ENCODE results near the gene ATP2C1.
"Not testable (repeated sequence)": the region's sequence is repeated elsewhere in the genome, so short reads cannot be mapped to it uniquely, and the experiment has no call there.

ATP2C1 gene
- total RNA-seq = 60.3 to 98.4 (median 86.1) reads per million in 9 experiments

- no peaks in the 10 kb centered on the region for H3K9me3 Mint-ChIP-seq
- ATAC-seq (replicated peaks) = peak; percentile 83
- H3K4me3 Mint-ChIP-seq = peak within 1 kb of the TSS; percentile 94
- peaks cover 0 to under 1% of the 10 kb centered on the region in 2 donors for H3K27me3 Mint-ChIP-seq
- peaks cover 20 to 39% of the 10 kb centered on the region in 2 donors for H3K4me1 Mint-ChIP-seq (ENCODE audit: low read depth in 2 of 2)
- DNase-seq = peak; percentile 86 to 89 (median 89)
- peak within 1 kb of the TSS; percentile 99 for H3K27ac Mint-ChIP-seq
- peaks cover 19% of the 10 kb centered on the region for H3K36me3 Mint-ChIP-seq (ENCODE audit: insufficient read depth)
Observed at GRCh38 chr3:130893376-130894129, at the start of gene ATP2C1. TSS of gene ATP2C1 (plus strand) at chr3:130894084. CDS start at chr3:130894770, 686 bp downstream.

GRCh38 chr3:130844462-130844861 lies 49.4 kb upstream of the ATP2C1 start:
- Mint-ChIP-seq H3K36me3 (ENCODE audit: insufficient read depth) (no peaks in the 10 kb centered on the region), H3K9me3 (no peaks in the 10 kb centered on the region), H3K27ac (no peak overlapping the region), H3K27me3 (no peaks in the 10 kb centered on the region), H3K4me3 (no peak overlapping the region), H3K4me1 (ENCODE audit: low read depth in 2 of 2) (no peaks in the 10 kb centered on the region)
- DNase-seq (no peak), ATAC-seq (replicated peaks) (no peak)

- H3K27ac Mint-ChIP-seq = no peak overlapping the region
- no peak for ATAC-seq (replicated peaks)
- no peak overlapping the region for H3K4me3 Mint-ChIP-seq
- H3K4me1 Mint-ChIP-seq (ENCODE audit: low read depth in 2 of 2) = peaks cover 10 to 13% of the 10 kb centered on the region in 2 donors
- no peaks in the 10 kb centered on the region for H3K36me3 Mint-ChIP-seq (ENCODE audit: insufficient read depth)
- H3K27me3 Mint-ChIP-seq = peaks cover 0 to 6% of the 10 kb centered on the region in 2 donors
- DNase-seq = no peak
- no peaks in the 10 kb centered on the region for H3K9me3 Mint-ChIP-seq
Observed at GRCh38 chr3:130846181-130846580, 47.7 kb upstream of the ATP2C1 start.

- DNase-seq (no peak), ATAC-seq (replicated peaks) (no peak)
- no peaks in the 10 kb centered on the region for H3K36me3 Mint-ChIP-seq (ENCODE audit: insufficient read depth)
- no peaks in the 10 kb centered on the region for H3K9me3 Mint-ChIP-seq
- peaks cover 10 to 13% of the 10 kb centered on the region in 2 donors for H3K4me1 Mint-ChIP-seq (ENCODE audit: low read depth in 2 of 2)
- peak overlapping the region in 1 of 2 donors; percentile 78 for H3K27ac Mint-ChIP-seq
- peaks cover 0 to 6% of the 10 kb centered on the region in 2 donors for H3K27me3 Mint-ChIP-seq
- H3K4me3 Mint-ChIP-seq = no peak overlapping the region
Observed at GRCh38 chr3:130849091-130849552, 44.8 kb upstream of the ATP2C1 start.

GRCh38 chr3:130850044-130850797 lies 43.7 kb upstream of the ATP2C1 start:
- peak overlapping the region in 1 of 2 donors; percentile 4 for H3K4me3 Mint-ChIP-seq
- H3K36me3 Mint-ChIP-seq (ENCODE audit: insufficient read depth) = no peaks in the 10 kb centered on the region
- DNase-seq (no peak), ATAC-seq (replicated peaks) (peak; percentile 92)
- H3K4me1 Mint-ChIP-seq (ENCODE audit: low read depth in 2 of 2) = peaks cover 10 to 13% of the 10 kb centered on the region in 2 donors
- peak overlapping the region; percentile 58 to 78 for H3K27ac Mint-ChIP-seq
- H3K27me3 Mint-ChIP-seq = peaks cover 8 to 12% of the 10 kb centered on the region in 2 donors
- H3K9me3 Mint-ChIP-seq = no peaks in the 10 kb centered on the region

GRCh38 chr3:130850843-130851242 lies 43.0 kb upstream of the ATP2C1 start:
- DNase-seq (no peak), ATAC-seq (replicated peaks) (no peak)
- Mint-ChIP-seq H3K27me3 (peaks cover 14 to 18% of the 10 kb centered on the region in 2 donors), H3K9me3 (no peaks in the 10 kb centered on the region), H3K27ac (peak overlapping the region; percentile 23 to 58), H3K4me3 (peak overlapping the region in 1 of 2 donors; percentile 4), H3K36me3 (ENCODE audit: insufficient read depth) (no peaks in the 10 kb centered on the region), H3K4me1 (ENCODE audit: low read depth in 2 of 2) (peaks cover 10 to 13% of the 10 kb centered on the region in 2 donors)

- Mint-ChIP-seq H3K27me3 (peaks cover 16 to 18% of the 10 kb centered on the region in 2 donors), H3K4me3 (no peak overlapping the region), H3K4me1 (ENCODE audit: low read depth in 2 of 2) (peaks cover 10 to 13% of the 10 kb centered on the region in 2 donors), H3K9me3 (no peaks in the 10 kb centered on the region), H3K36me3 (ENCODE audit: insufficient read depth) (no peaks in the 10 kb centered on the region), H3K27ac (peak overlapping the region in 1 of 2 donors; percentile 58)
- DNase-seq = no peak
- no peak for ATAC-seq (replicated peaks)
Observed at GRCh38 chr3:130851277-130851676, 42.6 kb upstream of the ATP2C1 start.

GRCh38 chr3:130853581-130853980 lies 40.3 kb upstream of the ATP2C1 start:
- Mint-ChIP-seq H3K4me3 (no peak overlapping the region), H3K36me3 (ENCODE audit: insufficient read depth) (no peaks in the 10 kb centered on the region), H3K9me3 (no peaks in the 10 kb centered on the region), H3K4me1 (ENCODE audit: low read depth in 2 of 2) (peaks cover 10 to 13% of the 10 kb centered on the region in 2 donors), H3K27ac (no peak overlapping the region), H3K27me3 (peaks cover 22 to 23% of the 10 kb centered on the region in 2 donors)
- DNase-seq (no peak), ATAC-seq (replicated peaks) (no peak)

GRCh38 chr3:130854208-130854864 lies 39.5 kb upstream of the ATP2C1 start:
- no peak overlapping the region for H3K4me3 Mint-ChIP-seq
- H3K36me3 Mint-ChIP-seq (ENCODE audit: insufficient read depth) = no peaks in the 10 kb centered on the region
- DNase-seq = no peak
- ATAC-seq (replicated peaks) = no peak
- H3K27ac Mint-ChIP-seq = no peak overlapping the region
- no peaks in the 10 kb centered on the region for H3K9me3 Mint-ChIP-seq
- H3K27me3 Mint-ChIP-seq = peaks cover 27% of the 10 kb centered on the region in 2 donors
- peaks cover 10 to 13% of the 10 kb centered on the region in 2 donors for H3K4me1 Mint-ChIP-seq (ENCODE audit: low read depth in 2 of 2)

GRCh38 chr3:130857336-130858026 lies 36.4 kb upstream of the ATP2C1 start:
- no peaks in the 10 kb centered on the region for H3K4me1 Mint-ChIP-seq (ENCODE audit: low read depth in 2 of 2)
- ATAC-seq (replicated peaks) = no peak
- H3K9me3 Mint-ChIP-seq = no peaks in the 10 kb centered on the region
- no peak for DNase-seq
- H3K36me3 Mint-ChIP-seq (ENCODE audit: insufficient read depth) = no peaks in the 10 kb centered on the region
- H3K27ac Mint-ChIP-seq = no peak overlapping the region
- no peak overlapping the region for H3K4me3 Mint-ChIP-seq
- peaks cover 33 to 34% of the 10 kb centered on the region in 2 donors for H3K27me3 Mint-ChIP-seq

GRCh38 chr3:130862130-130862529 lies 31.8 kb upstream of the ATP2C1 start:
- H3K36me3 Mint-ChIP-seq (ENCODE audit: insufficient read depth); DNase-seq; H3K4me3 Mint-ChIP-seq; ATAC-seq (replicated peaks); H3K9me3 Mint-ChIP-seq; H3K4me1 Mint-ChIP-seq (ENCODE audit: low read depth in 2 of 2); H3K27ac Mint-ChIP-seq: not testable (repeated sequence)
- H3K27me3 Mint-ChIP-seq = peaks cover 19 to 23% of the 10 kb centered on the region in 2 donors

- Mint-ChIP-seq H3K4me1 (ENCODE audit: low read depth in 2 of 2) (no peaks in the 10 kb centered on the region), H3K27me3 (peaks cover 7 to 14% of the 10 kb centered on the region in 2 donors), H3K9me3 (no peaks in the 10 kb centered on the region), H3K27ac (no peak overlapping the region), H3K4me3 (no peak overlapping the region), H3K36me3 (ENCODE audit: insufficient read depth) (no peaks in the 10 kb centered on the region)
- no peak for ATAC-seq (replicated peaks)
- DNase-seq = no peak
Observed at GRCh38 chr3:130865489-130865888, 28.4 kb upstream of the ATP2C1 start.

GRCh38 chr3:130866327-130866726 lies 27.6 kb upstream of the ATP2C1 start:
- DNase-seq = no peak
- Mint-ChIP-seq H3K4me1 (ENCODE audit: low read depth in 2 of 2) (no peaks in the 10 kb centered on the region), H3K27ac (no peak overlapping the region), H3K4me3 (no peak overlapping the region), H3K36me3 (ENCODE audit: insufficient read depth) (no peaks in the 10 kb centered on the region), H3K9me3 (no peaks in the 10 kb centered on the region), H3K27me3 (peaks cover 0 to 6% of the 10 kb centered on the region in 2 donors)
- ATAC-seq (replicated peaks) = no peak

All from effector memory CD8-positive, alpha-beta T cell (primary cell).